Posterior cingulate gyrus (tissue), 11 donors: ENCODE data around the gene PDCD7.
"Not testable (repeated sequence)": the region's sequence is repeated elsewhere in the genome, so short reads cannot be mapped to it uniquely, and the experiment has no call there.

Source experiments
- DNase-seq, 10 donors: peaks; one replicate each; pipeline versions ENCODE4 v3.0.0 to v3.0.0-alpha.2; 2020 to 2021; ENCODE audit warnings: mixed read lengths in 3 of 10
- intact Hi-C: fragments of 100-400 bp; cut with DNase I; formaldehyde crosslinking; loops from one replicate; pipeline ENCODE4 v1.15.1; 2023

Gene PDCD7

DNA sequence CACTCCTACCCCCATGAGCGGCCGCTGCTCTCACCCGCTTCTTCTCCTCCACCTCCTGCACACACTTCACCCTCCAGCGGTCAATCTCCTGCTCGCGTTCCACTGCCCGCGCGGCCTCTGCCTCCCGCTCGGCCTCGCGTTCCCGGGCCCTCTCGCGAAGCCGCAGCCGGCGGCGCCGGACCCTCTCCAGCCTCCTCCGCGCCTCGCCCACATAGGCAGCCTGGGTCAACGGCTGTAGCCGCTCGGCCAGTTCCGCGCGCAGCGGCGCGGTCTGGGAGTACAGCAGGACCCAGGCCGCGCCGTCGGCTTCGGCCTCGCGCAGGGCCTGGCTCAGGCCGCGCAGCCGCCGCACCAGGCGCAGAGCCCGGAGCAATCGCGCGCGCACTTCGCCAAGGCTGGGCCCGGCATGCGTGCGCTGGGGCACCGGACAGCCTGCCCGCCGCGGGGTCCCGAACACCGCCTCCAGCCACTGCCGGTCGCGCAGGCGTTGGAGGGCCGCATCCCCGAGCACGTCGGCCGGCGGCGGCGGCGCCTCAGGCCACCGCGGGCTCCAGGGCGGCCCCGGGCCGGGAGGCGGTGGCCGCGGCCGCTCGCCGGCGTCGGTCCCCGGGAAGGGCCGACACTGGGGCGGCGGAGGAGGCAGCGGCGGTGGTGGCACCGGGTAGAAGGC is 595 bp downstream of the PDCD7 start:
- DNase-seq: peak in 6 of 10 donors; percentile 6 to 85 (median 21)
- intact Hi-C loops: loop anchor here (1.0 kb wide), 1 partner anchor 52 kb away; the partner anchor contains the start of gene CLPX

DNA sequence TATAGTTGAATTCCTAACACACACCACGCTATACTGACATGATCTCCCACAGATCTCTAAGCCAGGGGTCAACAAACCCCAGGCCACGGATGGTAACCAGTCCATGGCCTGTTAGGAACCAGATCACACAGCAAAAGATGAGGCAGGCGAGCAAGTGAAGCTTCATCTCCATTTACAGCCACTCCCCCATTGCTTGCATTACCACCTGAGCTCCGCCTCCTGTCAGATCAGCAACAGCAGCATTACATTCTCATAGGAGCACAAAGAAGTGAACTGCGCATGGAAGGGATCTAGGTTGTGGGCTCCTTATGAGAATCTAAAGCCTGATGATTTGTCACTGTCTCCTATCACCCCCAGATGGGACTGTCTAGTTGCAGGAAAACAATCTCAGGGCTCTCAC is 2.7 kb downstream of the PDCD7 start:
- DNase-seq: no peak
- intact Hi-C loops: no loop called here

DNA sequence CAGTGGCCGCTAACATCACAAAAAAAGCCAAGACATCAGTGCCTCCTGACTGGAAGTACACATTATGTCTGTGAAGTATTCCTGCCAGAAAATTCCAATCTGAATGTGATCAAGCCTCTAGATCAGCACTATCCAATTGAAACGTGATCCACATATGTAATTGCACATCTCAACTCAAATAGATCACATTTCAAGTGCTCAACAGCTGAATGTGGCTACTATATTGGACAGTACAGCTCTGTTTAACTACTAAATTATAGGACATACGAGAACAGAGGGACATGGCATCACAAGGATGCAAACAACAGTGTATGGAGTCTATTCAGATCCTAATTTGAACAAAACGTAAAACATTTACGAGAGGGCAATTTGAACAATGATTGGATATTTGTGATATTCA is 18.1 kb downstream of the PDCD7 start:
- intact Hi-C loops: no loop called here
- no peak for DNase-seq

DNA sequence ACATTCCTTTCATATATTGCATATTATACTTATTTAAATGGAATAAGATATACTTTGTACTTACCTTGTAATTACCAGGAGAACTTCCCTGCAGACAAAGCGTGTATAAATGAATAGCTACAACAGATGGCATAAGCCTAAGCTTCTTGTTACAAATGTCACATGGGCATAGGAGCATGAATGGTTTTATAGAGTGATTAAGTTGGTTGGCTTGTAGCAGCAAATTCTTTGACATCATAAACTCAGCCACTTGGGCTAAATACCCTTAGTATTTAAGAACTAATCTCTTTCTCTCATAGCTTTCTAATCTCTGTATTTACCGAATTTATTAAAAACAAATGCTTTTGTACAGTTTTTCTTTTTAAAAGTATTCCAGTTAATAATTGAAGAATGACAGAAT is 18.5 kb downstream of the PDCD7 start, which contains the start of gene UBAP1L:
Gene UBAP1L (minus strand): TSS at position 115 of the 400 bp plus-strand sequence. CDS start 8,985 bp downstream, outside the sequence.
- intact Hi-C loops: no loop called here
- DNase-seq: no peak

DNA sequence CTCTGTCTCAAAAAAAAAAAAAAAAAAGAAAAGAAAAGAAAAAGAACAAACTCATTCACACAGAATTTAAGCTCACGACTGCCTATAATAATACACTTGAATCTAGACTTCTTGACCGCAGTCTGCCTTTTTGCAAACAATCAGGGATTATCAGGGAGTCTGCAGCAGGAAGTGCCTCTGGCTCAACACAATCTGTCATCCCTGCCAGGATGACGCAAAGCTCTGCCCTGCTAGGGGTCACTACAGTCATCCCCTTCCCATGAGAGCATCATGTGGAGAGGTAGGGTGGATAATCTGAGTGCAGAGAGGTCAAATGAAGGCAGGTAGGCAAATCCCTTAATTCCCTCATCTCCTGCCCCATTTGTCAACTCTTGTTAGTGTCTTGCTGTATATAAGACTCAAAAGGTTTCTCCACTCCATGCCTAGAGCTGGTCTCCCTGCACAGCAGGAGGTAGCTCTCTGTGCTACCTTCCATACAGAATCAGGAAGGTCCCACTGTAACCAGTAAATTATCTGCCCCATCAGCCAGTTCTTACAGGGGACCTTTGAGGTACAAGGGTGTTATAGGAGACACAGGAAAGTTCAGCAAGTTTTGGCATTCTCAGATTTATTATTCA is 22.8 kb downstream of the PDCD7 start:
- peak in 1 of 10 donors; percentile 30 for DNase-seq
- intact Hi-C loops: no loop called here

DNA sequence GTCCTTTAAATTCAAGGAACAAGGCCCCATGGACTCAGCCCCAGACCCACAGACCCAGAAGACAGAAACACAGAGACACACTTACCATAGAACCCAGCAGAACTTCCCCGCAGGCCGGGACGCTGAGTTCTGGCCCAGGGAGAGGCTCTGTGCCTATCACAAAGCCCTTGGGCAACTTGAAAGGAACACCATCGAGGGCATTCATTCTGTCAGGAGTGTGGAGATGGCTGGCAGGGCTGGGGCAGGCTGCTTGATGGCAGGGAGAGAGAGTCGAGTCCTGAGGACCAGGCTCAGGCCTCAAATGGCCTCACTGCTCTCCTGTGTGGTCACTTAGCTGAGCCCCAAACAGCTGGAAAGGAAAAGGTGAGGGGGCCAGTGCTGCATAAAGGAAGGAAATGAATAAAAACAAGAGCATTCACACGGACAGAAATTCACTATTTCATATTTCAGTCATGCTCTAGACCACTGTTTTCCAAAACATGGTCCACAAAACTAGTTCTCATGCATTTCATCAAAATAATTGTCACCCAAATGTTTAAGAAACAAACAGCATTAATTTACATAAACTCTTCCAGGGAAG is 27.5 kb downstream of the PDCD7 start:
- DNase-seq: peak in 1 of 10 donors; percentile 33
- intact Hi-C loops: no loop called here

DNA sequence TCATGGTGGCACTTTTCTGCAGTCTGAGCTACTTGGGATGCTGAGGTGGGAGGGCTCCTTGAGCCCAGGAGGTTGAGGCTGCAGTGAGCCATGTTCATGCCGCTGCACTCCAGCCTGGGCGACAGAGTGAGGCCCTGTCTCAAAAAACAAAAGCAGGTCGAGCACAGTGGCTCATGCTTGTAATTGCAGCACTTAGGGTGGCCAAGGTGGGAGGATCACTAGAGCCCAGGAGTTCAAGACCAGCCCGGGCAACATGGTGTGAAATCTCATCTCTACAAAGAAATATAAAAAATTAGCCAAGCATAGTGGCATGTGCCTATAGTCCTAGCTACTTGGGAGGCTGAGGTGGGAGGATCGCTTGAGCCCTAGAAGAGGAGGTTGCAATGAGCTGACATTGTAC is 28.6 kb downstream of the PDCD7 start:
- intact Hi-C loops: no loop called here
- peak in 1 of 10 donors; percentile 43 for DNase-seq

DNA sequence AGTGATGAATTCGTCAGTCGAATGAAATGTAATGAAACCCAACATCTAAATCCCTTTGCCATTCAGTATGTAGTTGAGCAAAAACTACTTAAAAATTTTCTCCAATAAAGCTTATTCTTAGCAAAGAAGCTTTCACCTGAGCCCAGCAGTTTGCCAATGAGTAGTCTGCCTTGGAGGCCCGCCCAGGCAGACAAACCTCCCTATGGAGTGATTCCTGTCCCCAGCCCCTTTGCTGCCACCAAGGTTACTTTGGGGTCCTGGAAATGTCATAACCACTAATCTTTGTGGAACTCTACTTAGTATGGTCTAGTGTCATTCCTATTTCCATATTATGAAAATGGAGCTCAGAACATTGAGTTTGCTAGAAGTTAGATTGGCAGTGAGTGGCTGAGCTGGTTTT is 30.7 kb downstream of the PDCD7 start:
- intact Hi-C loops: no loop called here
- DNase-seq: peak in 1 of 10 donors; percentile 20

DNA sequence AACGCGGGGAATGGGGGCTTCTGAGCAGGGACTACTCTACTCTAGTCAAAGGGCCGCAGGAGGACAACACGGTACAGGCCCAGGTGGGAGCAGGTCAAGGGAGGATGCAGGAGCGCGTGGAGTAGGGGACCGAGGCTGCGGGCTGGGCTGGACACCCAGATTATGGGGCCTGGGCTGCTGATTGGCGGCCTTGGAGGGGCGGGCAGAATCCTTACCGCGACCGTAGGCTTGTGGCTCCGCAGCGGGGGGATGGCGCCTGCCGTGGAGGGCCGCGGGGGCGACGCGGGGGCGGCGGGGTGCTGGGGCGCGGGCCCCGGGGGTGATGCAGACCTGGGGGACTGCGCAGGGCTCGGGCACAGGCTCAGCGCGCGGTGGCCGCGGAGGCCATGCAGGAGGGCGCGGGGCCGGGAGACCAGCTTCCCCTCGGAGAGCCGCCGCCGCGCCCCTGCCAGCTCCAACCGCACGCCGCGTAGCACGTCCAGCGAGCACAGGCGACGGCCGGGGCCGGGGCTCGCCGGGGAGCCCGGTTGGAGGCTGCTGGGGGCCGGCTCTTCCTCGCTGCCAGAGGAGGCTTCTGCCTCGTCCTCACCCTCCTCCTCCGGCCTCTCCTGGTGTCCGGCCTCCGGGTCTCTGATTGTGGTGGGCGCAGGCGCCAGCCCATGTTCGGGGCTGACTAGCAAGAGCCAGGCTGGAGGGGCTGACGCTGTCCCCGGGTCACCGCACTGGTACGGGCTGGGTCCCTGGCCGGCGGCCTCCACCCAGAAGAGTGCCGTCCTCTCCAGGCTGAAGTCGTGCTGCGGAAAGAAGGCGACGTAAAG is 31.5 kb downstream of the PDCD7 start:
- peak in 2 of 10 donors; percentile 79 for DNase-seq
- intact Hi-C loops: loop anchor here (1.0 kb wide), 1 partner anchor 48 kb away; no protein-coding TSS in a partner anchor

DNA sequence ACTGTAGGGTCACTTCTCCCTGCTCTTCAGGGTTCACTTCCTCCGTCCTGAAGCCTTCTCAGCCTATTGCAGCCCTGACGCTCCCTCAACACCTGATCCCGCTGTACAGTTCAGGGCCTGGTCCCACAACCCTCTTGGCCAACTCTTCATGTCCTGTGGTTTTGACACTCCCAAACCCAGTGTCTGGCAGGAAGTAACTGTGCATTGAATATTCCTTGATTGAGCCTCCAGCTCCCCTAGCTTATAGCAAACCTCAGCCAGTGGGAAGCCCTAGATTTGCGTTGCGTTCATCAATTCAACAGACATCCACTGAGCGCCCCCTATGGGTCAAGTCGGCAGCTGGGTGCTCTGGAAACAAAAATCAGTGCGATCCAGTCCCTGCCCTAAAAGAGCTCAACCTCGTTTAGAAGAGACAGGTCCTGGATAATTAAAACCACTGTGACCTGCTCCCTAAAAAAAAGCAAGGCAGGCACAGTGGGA is 32.2 kb downstream of the PDCD7 start:
- DNase-seq: peak in 8 of 10 donors; percentile 59 to 93 (median 74)
- intact Hi-C loops: loop anchor here (1.0 kb wide), 1 partner anchor 47 kb away; no protein-coding TSS in a partner anchor

DNA sequence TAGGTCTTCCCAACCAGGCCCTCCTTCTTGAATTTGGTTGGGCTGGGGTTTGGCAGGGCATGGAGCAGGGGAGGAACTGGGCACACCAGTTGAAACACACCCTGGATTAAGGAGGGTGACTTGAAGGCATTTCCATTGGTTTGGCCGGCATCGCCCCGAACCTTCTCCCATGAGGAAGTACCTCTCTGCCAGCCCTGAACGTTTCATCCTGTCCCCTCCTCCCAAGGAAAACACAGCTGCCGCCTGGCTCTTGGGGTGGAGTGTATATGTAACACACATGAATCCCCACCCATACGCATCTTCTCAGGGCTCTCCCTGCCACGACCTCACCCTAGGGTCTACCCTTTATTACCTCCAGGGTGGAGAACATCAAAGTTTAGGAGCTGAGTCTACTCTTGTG is 33.2 kb downstream of the PDCD7 start:
- DNase-seq: no peak
- intact Hi-C loops: no loop called here

DNA sequence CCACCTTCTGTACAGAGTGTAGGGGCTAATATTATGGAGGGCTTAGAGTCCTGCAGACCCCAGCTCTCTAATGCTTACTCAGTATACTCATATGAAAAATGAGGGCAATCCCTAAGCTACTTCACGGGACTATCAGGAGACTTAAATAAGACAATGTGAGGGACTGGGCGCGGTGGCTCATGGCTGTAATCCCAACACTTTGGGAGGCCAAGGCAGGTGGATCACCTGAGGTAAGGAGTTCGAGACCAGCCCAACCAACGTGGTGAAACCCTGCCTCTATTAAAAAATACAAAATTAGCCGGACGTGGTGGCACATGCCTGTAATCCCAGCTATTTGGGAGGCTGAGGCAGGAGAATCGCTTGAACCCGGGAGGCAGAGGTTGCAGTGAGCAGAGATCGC is 33.8 kb downstream of the PDCD7 start:
- DNase-seq, intact Hi-C loops: not testable (repeated sequence)

DNA sequence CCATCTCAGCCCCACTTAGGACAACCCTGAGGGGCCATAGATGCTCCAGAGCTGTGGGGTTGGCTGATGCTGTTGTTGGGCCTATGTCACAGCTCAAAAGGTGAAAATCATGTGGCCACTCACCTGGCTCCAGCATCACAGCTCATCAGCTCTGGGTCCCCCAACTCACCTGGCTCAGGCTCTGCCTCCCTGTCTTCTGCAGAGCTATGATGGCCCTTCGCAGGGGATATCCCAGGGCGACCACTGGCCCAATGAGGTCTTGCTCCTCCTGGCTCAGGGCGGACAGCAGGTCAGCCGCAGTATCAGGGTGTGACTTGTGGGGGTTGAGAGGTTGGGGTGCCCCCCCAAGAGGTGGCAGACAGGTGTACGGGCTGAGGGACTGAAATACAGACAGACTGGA is 34.3 kb downstream of the PDCD7 start:
- intact Hi-C loops: no loop called here
- peak in 1 of 10 donors; percentile 57 for DNase-seq

DNA sequence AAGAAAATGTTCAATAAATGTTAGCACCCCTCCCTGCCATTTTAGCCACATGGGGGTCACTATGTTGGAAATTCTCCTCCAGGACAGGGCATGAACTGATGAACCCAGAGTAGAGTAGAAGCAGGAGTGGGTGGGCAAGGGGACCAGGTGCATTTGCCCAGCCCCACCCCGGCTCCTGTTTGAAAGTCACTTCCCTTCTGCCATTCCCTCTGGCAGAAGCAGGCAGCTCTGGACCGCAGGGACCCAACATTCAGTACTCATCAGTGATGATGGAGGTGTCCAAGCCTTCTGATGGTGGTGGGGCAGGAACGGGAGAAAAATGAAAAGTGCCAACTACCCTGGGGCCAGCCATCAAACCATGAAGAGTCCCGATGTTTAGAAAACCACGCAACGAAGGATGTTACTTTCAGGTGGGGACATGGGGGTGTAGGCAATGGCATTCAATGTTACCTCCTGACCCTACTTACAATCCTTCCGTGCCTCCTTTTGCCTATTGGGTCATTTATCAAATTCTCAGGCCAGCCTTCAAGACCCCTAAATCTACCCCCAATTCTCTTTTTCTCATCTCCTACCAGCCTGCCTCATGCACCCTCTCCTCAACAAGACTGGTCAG is 35.9 kb downstream of the PDCD7 start:
- no peak for DNase-seq
- intact Hi-C loops: no loop called here

DNA sequence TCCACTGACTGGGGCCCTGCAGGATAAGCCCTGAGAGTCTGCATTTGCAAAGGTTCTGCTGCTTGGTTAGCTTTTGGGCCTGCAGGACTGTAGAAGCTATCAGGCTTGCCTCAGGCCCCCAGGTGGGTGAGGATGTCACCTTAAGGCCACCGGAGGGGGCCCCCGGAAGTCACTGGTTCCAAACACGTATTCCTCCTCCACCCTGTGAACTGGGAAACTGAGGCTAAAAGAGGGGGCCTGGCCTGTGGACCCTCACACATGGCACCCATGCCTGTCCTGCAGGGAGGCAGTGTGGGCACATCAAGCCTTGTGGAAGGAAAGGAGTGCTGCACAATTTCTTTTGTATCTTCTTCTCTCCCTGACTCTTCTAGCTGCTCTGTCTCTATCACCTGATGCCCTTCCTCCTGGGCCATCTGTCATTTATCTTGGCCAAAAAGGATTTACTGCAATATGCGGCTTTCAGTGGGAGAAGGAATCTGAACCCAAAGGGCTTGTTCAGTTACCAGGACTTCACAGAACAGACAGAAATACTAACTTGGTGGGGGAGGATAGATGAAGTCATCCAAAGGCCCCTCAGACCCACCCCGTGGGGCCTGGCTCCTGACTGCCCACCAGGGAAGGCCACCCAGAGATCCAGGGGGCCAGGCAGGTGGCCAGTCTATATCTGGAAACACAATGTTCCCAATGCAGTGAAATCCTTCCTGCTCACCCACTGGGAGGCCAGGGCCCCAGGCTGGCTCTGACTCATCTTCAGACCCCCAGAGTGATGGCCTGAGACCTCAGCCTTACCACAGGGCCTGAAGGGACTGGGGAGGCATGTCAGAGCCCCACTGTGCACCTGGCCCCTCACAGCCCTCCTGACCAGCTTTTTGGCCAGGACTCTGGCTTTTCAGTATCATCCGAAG is 36.9 kb downstream of the PDCD7 start:
- no peak for DNase-seq
- intact Hi-C loops: no loop called here

DNA sequence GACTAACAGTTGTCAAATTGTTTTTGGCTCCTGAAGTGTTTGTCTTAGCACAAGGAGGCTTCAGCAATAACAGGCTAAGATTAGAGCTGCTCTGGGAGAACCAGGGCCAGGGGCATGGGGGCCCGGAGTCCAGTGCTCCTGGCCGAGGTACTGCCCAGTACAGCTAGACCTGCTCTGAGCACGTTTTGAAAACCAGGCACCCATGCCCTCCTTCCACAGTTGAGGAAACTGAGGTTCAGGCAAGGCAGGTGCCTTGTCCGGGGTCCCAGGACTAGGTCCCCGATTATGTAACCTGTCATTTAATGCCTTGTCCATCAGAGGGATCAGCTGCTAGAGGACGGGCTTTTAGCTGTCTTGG is 37.9 kb downstream of the PDCD7 start:
- intact Hi-C loops: no loop called here
- no peak for DNase-seq

DNA sequence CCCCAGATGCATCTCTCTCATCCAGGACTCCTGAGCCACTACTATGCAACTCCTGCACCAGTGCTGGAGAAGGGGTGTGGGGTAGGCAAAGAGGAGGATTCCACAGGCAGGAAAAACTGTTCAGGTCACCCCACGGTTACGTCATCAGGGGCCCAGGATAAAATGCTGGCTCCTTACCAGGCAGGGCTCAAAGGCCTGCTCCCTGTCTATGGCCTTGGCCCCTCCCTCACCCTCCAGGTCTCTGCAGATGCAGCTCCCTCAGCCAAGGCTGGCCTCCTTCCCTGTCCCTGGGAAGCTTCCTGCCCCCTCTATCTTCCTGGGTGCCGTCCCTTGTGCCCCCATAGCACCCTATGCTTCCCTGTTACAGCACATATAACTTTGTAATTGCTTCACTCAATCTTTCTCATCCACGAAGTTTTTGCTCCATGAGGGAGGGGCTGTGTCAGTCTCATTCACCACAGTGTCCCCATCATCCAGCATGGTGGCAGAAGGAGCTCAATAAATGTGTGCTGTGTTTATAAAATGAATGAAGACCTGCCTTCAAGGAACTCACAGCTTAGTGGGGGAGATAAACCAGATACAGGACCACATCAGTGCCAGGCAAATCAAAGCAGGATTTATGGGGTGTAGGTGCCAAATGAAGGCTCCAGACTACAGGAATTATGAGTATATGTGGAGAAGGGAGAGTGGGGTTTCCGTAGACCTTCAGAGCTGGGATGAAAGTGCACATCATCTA is 38.4 kb downstream of the PDCD7 start:
- DNase-seq: no peak
- intact Hi-C loops: no loop called here

DNA sequence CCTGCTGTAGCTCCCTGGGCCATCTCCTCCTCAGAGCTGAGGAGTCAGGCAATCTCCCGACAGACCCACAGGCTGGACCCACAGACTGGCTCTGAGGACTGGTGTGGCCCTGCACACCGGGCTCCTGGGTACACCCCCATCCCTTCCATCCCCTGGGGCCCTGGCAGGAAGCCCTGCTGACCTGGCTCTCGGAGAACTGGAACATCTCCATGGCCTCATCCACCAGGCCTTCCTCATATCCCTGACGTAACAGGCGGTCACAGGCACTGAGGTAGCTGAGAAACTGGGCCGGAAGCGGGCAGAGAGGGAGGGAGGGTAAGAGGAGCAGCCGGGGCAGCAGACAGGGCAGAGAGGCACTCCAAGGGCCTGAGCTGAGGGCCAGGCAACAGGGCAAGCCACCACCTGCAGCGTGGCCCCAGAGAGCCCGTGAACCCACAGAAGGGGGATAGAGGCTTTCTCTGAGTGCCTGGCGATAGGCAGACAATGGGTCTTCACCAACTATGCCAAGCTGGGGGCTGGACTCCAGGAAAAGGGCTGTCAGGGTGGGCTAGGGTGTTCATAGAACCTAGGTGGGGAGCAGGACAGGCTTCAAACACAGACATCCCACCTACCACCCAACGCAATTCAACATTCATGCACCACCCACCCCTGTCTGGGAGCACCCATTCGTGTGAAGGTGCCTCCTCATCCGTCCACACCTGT is 39.2 kb downstream of the PDCD7 start:
- peak in 1 of 10 donors; percentile 67 for DNase-seq

More for the DNA sequence above, 39.2 kb downstream of the PDCD7 start:
- intact Hi-C loops: no loop called here
